GM12874 (cell line): Measurements from ENCODE around the gene CLDN6.

ENCODE experiments used
- TF ChIP-seq, protein P1 (sequence below): IDR thresholded peaks from 2 replicates; pipeline ENCODE4 v1.5.1; 2011; ENCODE audit warnings: low read depth, mild to moderate bottlenecking, control low read depth, low read length, moderate library complexity; ENCODE audit not compliant: insufficient read depth

Gene CLDN6, protein sequence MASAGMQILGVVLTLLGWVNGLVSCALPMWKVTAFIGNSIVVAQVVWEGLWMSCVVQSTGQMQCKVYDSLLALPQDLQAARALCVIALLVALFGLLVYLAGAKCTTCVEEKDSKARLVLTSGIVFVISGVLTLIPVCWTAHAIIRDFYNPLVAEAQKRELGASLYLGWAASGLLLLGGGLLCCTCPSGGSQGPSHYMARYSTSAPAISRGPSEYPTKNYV

DNA sequence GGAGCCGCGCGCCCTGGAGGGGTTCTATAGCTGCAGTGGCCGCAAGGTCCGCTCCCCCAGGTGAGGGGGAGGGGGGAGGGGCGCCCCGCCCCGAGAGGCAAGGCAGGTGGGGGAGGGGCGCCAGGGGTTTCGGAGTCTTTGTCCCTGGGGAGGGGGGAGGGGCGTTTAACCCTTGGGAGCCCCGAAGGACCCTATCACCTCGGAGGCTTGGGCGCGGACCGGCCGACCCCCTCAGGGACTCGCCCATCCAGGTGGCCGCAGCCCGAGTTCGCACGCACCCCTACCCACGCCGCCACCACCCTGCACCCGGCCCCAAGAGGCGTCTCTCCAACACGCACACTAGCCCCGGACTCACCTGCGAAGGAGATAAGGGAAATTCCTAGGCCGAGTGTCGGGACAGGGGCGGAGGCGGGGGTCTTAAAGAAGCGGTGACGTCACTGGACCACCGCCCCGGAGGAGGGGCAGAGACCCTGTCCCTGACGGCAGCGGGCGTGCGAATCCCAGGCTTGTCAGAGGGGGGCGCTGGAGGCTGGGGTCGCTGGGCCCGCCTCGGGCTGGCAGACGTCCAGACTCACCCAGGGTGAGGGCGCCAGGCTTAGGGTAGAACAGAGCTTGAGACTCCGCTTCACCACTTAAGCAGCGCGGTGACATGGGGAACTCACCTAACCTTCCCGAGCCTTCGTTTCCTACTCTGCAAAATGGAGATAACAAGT, at the start of gene CLDN6:
CLDN6 (minus strand) TSS at position 390 of the 713 bp plus-strand sequence. CDS start 2,162 bp downstream, outside the sequence.
- TF ChIP-seq, protein P1, sequence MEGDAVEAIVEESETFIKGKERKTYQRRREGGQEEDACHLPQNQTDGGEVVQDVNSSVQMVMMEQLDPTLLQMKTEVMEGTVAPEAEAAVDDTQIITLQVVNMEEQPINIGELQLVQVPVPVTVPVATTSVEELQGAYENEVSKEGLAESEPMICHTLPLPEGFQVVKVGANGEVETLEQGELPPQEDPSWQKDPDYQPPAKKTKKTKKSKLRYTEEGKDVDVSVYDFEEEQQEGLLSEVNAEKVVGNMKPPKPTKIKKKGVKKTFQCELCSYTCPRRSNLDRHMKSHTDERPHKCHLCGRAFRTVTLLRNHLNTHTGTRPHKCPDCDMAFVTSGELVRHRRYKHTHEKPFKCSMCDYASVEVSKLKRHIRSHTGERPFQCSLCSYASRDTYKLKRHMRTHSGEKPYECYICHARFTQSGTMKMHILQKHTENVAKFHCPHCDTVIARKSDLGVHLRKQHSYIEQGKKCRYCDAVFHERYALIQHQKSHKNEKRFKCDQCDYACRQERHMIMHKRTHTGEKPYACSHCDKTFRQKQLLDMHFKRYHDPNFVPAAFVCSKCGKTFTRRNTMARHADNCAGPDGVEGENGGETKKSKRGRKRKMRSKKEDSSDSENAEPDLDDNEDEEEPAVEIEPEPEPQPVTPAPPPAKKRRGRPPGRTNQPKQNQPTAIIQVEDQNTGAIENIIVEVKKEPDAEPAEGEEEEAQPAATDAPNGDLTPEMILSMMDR, result peak; percentile 59

DNA sequence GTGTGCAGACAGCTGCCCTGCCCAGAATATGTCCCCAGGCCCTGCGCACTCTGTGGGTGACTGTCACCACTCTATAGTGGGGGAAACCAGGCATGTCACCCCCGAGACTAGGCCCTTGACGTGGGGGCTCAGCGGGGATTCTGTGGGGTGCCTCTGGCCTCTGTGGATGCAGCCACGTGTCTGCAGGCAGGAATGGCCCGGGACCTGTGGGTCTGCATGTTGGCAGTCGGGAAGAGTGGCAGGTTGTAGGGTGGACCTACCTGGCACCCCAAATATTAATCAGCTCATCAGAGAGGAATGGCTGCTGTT, 48.4 kb upstream of the CLDN6 start:
- TF ChIP-seq, protein P1, result no peak

DNA sequence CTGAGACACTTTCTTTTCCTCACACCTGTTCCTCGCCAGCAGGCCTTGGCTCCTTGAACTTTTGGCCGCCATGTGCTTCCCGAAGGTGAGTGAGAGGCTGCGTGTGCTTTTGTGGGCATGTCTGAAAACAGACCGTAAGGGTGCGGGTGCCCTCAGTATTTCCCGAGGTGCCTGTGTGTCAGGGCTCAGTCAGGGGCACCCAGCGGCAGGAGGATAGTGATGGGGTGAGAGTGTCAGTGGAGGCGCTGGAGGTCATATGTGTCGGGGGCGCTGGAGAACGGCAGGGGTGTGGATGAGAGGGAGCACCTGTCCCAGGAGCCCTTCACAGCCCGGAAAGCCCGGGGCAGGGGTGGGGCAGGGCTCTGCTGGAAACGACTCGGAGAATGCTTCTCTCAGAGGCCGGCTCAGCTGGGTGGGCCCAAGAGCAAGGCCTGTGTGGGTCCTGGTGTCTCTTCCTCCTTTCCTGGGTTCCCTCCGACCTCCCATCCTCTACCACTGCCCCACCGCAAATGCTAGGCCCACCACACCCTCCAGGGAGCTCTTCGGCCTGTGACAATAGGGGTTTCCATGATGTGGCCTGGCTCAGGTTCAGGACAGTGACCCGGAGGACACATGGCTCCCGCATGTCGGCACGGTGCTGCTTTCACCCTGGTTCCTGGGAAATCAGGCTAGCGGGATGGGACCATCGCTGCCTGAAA, 47.9 kb upstream of the CLDN6 start:
- TF ChIP-seq, protein P1, result no peak

DNA sequence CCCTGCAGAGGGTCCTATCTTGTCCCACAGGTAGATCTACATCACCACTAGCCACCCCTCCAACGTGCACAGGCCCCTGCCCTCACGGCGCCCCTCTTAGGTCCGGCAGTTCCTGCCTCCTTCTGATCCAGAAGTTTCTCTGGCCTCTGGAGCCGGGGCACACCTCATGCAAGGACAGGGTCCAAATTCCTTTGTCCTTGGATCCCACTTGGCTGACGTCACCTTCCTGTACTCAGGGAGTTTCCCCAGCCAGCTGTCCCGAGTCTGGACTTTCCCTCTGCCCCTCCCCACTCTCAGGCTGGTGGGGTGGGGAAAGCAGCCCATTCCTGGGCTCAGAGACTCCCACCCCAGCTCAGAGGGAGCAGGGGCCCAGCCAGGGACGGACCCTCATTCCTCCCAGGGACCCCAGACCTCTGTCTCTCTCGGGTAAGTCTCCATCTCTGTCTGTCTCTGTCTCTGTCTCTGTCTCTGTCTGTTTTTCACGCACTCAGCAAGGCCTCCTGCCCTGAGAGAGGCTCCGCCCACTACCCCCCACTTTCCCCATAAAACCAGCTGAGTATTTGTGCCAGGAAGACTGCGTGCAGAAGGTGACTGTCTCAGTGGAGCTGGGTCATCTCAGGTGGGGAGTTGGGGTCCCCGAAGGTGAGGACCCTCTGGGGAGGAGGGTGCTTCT, 47.2 kb upstream of the CLDN6 start, which contains the start of gene IL32:
IL32 (plus strand) TSS at position 572 of the 673 bp plus-strand sequence. CDS start 172 bp downstream, outside the sequence.
- TF ChIP-seq, protein P1, result no peak

DNA sequence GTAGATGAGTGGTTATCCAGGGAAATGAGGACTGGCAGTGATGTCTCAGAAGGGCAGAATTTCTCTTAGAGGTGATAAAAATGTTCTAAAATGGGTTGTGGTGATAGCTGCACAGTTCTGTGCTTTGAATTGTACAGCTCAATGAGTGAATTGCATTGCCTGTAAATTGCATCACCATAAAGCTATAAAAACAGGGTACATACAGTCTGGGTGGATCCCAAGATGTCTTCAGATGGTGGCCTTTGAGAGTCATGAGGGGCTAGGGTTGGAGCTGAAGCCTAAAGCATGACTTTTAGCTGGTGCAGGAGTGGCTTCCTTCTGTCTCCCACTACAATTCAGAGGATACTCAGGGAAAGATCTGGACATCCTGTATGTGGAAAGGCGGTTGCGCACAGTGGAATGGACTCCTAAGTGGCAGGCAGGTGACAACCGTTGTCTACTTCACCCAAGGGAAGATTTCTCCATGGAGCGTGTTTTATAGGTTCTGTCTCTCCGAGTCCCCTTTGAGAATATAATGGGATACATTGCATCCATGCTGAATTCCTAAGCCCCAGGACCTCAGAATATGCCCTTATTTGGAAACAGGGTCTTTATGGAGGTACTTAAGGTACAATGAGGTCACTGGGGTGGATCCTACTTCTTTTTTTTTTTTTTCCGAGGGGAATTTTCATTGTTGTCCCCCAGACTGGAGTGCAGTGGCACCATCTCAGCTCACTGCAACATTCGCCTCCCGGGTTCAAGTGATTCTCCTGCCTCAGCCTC, 45.8 kb upstream of the CLDN6 start:
- TF ChIP-seq, protein P1, result no peak

DNA sequence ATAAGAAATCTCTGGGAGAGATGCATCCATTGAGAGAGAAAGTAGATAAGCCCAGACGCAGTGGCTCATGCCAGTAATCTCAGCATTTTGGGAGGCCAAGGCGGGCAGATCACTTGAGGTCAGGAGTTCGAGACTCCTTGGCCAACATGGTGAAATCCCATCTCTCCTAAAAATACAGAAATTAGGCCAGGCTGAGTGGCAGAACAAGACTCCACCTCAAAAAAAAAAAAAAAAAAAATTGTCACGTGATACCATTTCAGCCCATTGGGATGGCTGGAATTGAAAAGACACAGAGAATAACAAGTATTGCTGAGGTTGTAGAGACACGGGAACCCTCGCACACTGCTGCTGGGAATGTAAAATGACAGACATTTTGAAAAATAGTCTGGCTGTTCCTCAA, 44.6 kb upstream of the CLDN6 start:
- TF ChIP-seq, protein P1, result no peak
